Kidney glomerular epithelial cell (primary cell): ENCODE results near the gene ZNF358.

Experiments
- DNase-seq: peaks from one replicate; lab custom pipeline; 2025; lab: John Stamatoyannopoulos, UW

The ZNF358 gene

DNA sequence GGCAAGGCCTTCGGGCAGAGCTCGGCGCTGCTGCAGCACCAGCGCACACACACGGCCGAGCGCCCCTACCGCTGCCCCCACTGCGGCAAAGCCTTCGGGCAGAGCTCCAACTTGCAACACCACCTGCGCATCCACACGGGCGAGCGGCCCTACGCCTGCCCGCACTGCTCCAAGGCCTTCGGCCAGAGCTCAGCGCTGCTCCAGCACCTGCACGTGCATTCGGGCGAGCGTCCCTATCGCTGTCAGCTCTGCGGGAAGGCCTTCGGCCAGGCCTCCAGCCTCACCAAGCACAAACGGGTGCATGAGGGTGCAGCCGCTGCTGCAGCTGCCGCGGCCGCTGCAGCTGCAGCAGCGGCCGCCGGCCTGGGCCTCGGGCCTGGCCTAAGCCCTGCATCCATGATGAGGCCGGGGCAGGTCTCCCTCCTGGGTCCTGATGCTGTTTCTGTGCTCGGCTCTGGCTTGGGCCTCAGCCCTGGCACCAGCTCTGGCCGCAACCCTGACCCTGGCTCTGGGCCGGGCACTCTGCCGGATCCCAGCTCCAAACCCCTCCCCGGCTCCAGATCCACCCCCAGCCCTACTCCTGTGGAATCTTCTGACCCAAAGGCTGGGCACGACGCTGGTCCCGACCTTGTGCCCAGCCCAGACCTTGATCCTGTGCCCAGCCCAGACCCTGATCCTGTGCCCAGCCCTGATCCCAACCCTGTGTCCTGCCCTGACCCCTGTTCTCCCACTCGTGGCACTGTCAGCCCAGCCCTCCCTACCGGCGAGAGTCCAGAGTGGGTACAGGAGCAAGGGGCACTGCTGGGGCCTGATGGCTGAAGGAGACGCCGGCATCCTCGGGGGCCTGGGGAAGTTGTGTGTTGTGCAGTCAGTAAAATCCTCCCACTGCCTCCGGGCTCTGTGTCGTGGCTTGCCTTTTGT, 4.5 kb downstream of the ZNF358 start:
- DNase-seq: no peak

GRCh38 chr19:7521551-7522071, 5.7 kb downstream of the ZNF358 start:
- DNase-seq: no peak

GRCh38 chr19:7522072-7522922, 6.4 kb downstream of the ZNF358 start, which contains the start of gene MCOLN1:
Gene MCOLN1 (plus strand): TSS chr19:7522624. CDS start chr19:7522751, 127 bp downstream.
- peak; percentile 87 for DNase-seq

GRCh38 chr19:7522923-7523667, 7.2 kb downstream of the ZNF358 start:
- DNase-seq: no peak

- DNase-seq: no peak
Measured at GRCh38 chr19:7524523-7524922, 8.6 kb downstream of the ZNF358 start.

GRCh38 chr19:7524992-7525739, 9.3 kb downstream of the ZNF358 start:
- DNase-seq: no peak

- no peak for DNase-seq
Measured at GRCh38 chr19:7526059-7526929, 10.4 kb downstream of the ZNF358 start.

DNA sequence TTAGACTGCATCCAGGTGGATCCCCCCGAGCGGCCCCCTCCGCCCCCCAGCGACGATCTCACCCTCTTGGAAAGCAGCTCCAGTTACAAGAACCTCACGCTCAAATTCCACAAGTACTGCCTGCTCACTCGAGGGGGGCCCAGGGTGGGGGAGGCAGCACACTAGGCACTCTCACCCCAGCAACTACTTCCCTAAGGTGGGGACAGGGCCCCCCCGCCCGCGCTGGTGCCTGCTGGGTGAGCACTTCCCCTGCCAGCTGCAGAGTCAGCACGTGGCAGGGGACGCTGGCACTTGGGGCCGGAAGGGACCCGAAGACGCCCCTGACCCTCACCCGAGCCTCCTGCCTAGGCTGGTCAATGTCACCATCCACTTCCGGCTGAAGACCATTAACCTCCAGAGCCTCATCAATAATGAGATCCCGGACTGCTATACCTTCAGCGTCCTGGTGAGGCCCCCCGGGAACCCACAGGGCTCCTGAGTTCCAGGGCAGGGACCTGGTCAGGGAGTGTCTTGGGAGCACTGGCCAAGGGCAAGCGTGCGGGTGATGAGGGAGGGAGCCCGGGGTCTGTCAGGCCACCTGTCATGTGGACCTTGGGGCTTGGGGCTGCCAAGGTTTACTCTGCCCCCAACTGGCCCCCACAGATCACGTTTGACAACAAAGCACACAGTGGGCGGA, 11.8 kb downstream of the ZNF358 start:
- no peak for DNase-seq

GRCh38 chr19:7528192-7528519, 12.3 kb downstream of the ZNF358 start:
- DNase-seq: no peak

- DNase-seq: no peak
Measured at GRCh38 chr19:7528522-7529245, 12.8 kb downstream of the ZNF358 start.

DNA sequence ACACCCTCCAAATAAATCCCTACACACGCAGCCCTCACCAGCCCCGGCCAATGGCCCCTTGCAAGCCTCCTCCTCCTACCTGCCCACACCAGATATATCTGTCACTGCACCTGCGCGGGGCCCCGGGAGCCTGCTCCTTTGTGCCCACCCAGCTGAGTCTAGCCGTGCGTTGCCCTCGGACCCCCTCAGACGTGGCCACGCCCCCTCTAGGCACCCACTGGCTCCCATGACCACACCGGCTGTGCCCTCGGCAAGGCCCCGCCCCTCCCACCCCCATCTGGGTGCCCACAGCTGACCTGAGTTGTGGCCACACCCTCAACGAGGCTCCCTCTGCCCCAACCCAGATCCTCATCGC, 13.3 kb downstream of the ZNF358 start:
- no peak for DNase-seq

DNA sequence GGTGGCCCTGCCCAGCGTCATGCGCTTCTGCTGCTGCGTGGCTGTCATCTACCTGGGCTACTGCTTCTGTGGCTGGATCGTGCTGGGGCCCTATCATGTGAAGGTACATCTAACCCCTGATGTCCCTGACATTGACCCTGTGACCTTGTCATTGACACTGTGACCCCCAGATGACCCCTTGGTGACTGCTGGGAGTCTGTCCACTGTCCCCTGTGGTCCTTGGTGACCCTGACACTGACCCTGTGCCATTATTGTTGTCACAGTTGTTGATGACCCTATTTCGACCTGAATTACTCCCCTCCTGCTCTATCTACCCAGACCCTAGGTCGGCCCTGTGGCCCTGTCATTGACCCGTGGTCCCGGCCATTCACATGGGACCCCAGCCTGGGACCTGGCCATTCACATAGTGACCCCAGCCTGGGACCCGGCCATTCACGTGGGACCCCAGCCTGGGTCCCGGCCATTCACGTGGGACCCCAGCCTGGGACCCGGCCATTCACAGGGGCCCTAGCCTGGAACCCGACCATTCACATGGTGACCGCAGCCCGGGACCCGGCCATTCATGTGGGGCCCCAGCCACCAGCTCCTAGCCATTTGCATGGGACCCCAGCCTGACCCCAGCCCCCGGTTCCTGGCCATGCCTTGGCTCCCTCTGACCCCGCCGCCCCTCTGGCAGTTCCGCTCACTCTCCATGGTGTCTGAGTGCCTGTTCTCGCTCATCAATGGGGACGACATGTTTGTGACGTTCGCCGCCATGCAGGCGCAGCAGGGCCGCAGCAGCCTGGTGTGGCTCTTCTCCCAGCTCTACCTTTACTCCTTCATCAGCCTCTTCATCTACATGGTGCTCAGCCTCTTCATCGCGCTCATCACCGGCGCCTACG, 13.9 kb downstream of the ZNF358 start:
- no peak for DNase-seq

GRCh38 chr19:7533281-7533885, 17.5 kb downstream of the ZNF358 start:
- no peak for DNase-seq

- peak; percentile 45 for DNase-seq
Measured at GRCh38 chr19:7533925-7534480, 18.1 kb downstream of the ZNF358 start.

- DNase-seq: peak; percentile 33
Measured at GRCh38 chr19:7534531-7535046, 18.7 kb downstream of the ZNF358 start.

- DNase-seq: peak; percentile 82
Measured at GRCh38 chr19:7535047-7535997, 19.4 kb downstream of the ZNF358 start, which contains the start of gene PNPLA6. Gene PNPLA6 (plus strand): TSS chr19:7535717. CDS start chr19:7535789, 72 bp downstream.
